ENCODE data around the gene FLVCR2. TPM values are rescaled to one million over a fixed set of nuclear protein-coding genes. Genes with fewer than 3 reads are reported as not detected.
A peak's percentile ranks its signal among the peaks of the same experiment; 100 is the strongest.

The FLVCR2 gene
- total and polyA plus RNA-seq, 2 of the 13 experiments (the other 11 are each of a cell fraction or from before 2014, with no cell fraction given) = 9.9 to 10.5 TPM

DNA sequence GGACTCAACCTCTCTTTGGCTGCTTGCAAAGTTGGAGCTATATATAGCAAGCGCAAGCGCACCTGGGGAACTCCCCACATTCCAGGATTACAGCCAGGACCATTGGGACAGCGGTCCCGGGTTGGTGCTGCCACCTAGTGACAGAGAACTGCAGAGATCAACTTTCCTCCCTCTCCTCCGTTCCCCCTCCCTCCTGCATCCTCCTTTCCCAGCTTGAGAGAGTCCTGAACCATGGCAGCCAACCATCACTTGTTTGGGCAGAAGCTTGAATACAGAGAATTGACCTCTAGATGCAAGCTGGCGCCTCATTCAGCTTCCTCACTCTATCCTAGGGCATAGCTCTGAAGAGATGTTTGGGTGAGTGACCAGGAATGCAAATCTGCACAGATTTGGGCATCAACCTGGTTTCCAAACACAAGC, 17.4 kb upstream of the FLVCR2 start (continued):
- TF ChIP-seq ZNF143 (CRISPR knock-in tag; IDR thresholded peaks at IDR 0.05) (no peak), TBX3 (IDR thresholded peaks at IDR 0.05; ENCODE audit: borderline replicate concordance) (no peak), SOX5 (CRISPR knock-in tag; IDR thresholded peaks at IDR 0.05; ENCODE audit: borderline replicate concordance) (0 out of 2 replicates have a peak, but pooled peaks have one; percentile 13), ZNF431 (CRISPR knock-in tag; IDR thresholded peaks at IDR 0.05; ENCODE audit: borderline replicate concordance, low read depth) (no peak), ZEB1 (IDR thresholded peaks at IDR 0.05; ENCODE audit: insufficient replicate concordance, low read depth) (peak; percentile 52), ZNF230 (CRISPR knock-in tag; IDR thresholded peaks at IDR 0.05) (no peak), ZNF180 (CRISPR knock-in tag; IDR thresholded peaks at IDR 0.05; ENCODE audit: borderline replicate concordance, low read depth) (no peak), AKAP8 (CRISPR knock-in tag; IDR thresholded peaks at IDR 0.05) (no peak), LCORL (IDR thresholded peaks at IDR 0.05) (no peak), LCORL (CRISPR knock-in tag; IDR thresholded peaks at IDR 0.05) (0 out of 2 replicates have a peak, but pooled peaks have one; percentile 64), TCF7 (IDR thresholded peaks at IDR 0.05; ENCODE audit: low read depth) (no peak), ZFP1 (CRISPR knock-in tag; IDR thresholded peaks at IDR 0.05) (no peak), ZSCAN9 (CRISPR knock-in tag; IDR thresholded peaks at IDR 0.05; ENCODE audit: borderline replicate concordance) (no peak), DR1 (CRISPR knock-in tag; IDR thresholded peaks at IDR 0.05) (no peak), ZNF383 (CRISPR knock-in tag; IDR thresholded peaks at IDR 0.05; ENCODE audit: borderline replicate concordance) (no peak), GLI4 (CRISPR knock-in tag; IDR thresholded peaks at IDR 0.05; ENCODE audit: borderline replicate concordance) (no peak), SETDB1 (CRISPR knock-in tag; IDR thresholded peaks at IDR 0.05; ENCODE audit: borderline replicate concordance) (no peak), ZNF878 (CRISPR knock-in tag; IDR thresholded peaks at IDR 0.05) (no peak), ZNF3 (CRISPR knock-in tag; IDR thresholded peaks at IDR 0.05) (no peak), RAD51 (IDR thresholded peaks at IDR 0.05; ENCODE audit: borderline replicate concordance) (no peak)
- TF ChIP-seq, protein P1, sequence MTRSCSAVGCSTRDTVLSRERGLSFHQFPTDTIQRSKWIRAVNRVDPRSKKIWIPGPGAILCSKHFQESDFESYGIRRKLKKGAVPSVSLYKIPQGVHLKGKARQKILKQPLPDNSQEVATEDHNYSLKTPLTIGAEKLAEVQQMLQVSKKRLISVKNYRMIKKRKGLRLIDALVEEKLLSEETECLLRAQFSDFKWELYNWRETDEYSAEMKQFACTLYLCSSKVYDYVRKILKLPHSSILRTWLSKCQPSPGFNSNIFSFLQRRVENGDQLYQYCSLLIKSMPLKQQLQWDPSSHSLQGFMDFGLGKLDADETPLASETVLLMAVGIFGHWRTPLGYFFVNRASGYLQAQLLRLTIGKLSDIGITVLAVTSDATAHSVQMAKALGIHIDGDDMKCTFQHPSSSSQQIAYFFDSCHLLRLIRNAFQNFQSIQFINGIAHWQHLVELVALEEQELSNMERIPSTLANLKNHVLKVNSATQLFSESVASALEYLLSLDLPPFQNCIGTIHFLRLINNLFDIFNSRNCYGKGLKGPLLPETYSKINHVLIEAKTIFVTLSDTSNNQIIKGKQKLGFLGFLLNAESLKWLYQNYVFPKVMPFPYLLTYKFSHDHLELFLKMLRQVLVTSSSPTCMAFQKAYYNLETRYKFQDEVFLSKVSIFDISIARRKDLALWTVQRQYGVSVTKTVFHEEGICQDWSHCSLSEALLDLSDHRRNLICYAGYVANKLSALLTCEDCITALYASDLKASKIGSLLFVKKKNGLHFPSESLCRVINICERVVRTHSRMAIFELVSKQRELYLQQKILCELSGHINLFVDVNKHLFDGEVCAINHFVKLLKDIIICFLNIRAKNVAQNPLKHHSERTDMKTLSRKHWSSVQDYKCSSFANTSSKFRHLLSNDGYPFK (CRISPR knock-in tag; IDR thresholded peaks at IDR 0.05; ENCODE audit: borderline replicate concordance) = no peak
- TF ChIP-seq, protein P2, sequence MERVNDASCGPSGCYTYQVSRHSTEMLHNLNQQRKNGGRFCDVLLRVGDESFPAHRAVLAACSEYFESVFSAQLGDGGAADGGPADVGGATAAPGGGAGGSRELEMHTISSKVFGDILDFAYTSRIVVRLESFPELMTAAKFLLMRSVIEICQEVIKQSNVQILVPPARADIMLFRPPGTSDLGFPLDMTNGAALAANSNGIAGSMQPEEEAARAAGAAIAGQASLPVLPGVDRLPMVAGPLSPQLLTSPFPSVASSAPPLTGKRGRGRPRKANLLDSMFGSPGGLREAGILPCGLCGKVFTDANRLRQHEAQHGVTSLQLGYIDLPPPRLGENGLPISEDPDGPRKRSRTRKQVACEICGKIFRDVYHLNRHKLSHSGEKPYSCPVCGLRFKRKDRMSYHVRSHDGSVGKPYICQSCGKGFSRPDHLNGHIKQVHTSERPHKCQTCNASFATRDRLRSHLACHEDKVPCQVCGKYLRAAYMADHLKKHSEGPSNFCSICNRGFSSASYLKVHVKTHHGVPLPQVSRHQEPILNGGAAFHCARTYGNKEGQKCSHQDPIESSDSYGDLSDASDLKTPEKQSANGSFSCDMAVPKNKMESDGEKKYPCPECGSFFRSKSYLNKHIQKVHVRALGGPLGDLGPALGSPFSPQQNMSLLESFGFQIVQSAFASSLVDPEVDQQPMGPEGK (CRISPR knock-in tag; IDR thresholded peaks at IDR 0.05) = no peak
- TF ChIP-seq, protein P3, sequence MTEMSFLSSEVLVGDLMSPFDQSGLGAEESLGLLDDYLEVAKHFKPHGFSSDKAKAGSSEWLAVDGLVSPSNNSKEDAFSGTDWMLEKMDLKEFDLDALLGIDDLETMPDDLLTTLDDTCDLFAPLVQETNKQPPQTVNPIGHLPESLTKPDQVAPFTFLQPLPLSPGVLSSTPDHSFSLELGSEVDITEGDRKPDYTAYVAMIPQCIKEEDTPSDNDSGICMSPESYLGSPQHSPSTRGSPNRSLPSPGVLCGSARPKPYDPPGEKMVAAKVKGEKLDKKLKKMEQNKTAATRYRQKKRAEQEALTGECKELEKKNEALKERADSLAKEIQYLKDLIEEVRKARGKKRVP (CRISPR knock-in tag; IDR thresholded peaks at IDR 0.05) = no peak

Measured in HepG2 (cell line).